Neuron (in vitro differentiated cells): ENCODE results near the gene CALCR.
"Not testable (repeated sequence)": the region's sequence is repeated elsewhere in the genome, so short reads cannot be mapped to it uniquely, and the experiment has no call there.

Experiments used
- H2AFZ ChIP-seq: one replicate; pipeline ENCODE4 v1.6.1; 2013; ENCODE audit warnings: low read depth, mild to moderate bottlenecking, inconsistent platforms, low read length, moderate library complexity
- H3K27me3 ChIP-seq: one replicate; pipeline ENCODE4 v1.6.1; 2013; ENCODE audit warnings: low read length; ENCODE audit not compliant: insufficient read depth
- H3K36me3 ChIP-seq: one replicate; pipeline ENCODE4 v1.6.1; 2013; ENCODE audit warnings: low read length; ENCODE audit not compliant: insufficient read depth
- H3K4me1 ChIP-seq: one replicate; pipeline ENCODE4 v1.6.1; 2013; ENCODE audit warnings: low read length; ENCODE audit not compliant: insufficient read depth
- H3K4me3 ChIP-seq: 2 replicates; pipeline ENCODE4 v1.5.1; 2013; ENCODE audit warnings: mild to moderate bottlenecking, low read length, moderate library complexity
- H3K9me3 ChIP-seq: one replicate; pipeline ENCODE4 v1.6.1; 2013; ENCODE audit warnings: low read length

The CALCR gene

DNA sequence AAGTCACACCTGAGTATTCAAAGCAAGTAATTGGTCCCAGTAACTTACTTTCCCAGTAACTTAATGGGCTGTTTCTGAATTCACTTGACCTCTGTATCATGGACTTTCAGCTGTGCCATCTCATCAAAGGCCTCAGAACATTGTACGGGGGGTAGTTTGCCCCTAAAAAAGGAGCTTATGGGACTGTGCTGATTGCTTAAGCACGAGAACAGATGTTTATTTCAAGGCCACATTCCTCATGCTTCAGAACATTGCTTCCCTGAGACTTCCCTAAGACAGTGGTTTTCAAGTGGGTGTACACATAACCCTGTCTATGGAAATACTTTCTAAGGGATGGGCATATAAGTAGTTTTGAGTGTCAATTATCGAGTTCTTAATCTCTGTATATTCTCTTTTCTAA, 26.8 kb downstream of the CALCR start:
- no peaks in the 10 kb centered on the region for H3K36me3 ChIP-seq
- no peak overlapping the region for H2AFZ ChIP-seq
- no peaks in the 10 kb centered on the region for H3K9me3 ChIP-seq
- H3K4me1 ChIP-seq: no peaks in the 10 kb centered on the region
- no peaks in the 10 kb centered on the region for H3K27me3 ChIP-seq
- H3K4me3 ChIP-seq: no peak overlapping the region

GRCh38 chr7:93544691-93545090, 29.8 kb downstream of the CALCR start:
- Histone ChIP-seq H3K4me1 (no peaks in the 10 kb centered on the region), H3K4me3 (no peak overlapping the region), H3K9me3 (no peaks in the 10 kb centered on the region), H2AFZ (no peak overlapping the region), H3K36me3 (no peaks in the 10 kb centered on the region), H3K27me3 (no peaks in the 10 kb centered on the region)

DNA sequence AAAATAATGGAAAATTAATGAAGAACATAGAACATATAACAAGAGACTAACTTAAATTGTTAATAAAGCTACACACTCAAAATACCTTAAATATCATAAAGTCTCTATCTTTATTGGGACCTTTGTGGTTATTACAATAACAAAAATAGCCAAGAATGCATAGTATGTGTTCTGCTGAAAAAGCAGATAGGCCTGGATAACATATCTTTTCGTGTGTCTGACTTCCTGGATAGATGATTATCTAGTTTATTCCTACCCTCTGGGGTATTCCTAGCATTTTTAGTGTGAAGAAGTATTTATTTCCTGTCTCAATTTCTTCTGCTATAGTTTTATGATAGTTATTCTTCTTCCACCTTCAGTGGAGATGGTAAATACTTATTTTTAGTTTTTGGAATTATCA, 36.5 kb downstream of the CALCR start:
- Histone ChIP-seq H3K9me3 (no peaks in the 10 kb centered on the region), H3K4me3 (no peak overlapping the region), H3K27me3 (no peaks in the 10 kb centered on the region), H3K36me3 (no peaks in the 10 kb centered on the region), H3K4me1 (no peaks in the 10 kb centered on the region), H2AFZ (no peak overlapping the region)

GRCh38 chr7:93535616-93536015, 38.9 kb downstream of the CALCR start:
- H3K4me3 ChIP-seq: no peak overlapping the region
- no peaks in the 10 kb centered on the region for H3K9me3 ChIP-seq
- peaks cover 3% of the 10 kb centered on the region for H3K4me1 ChIP-seq
- no peaks in the 10 kb centered on the region for H3K36me3 ChIP-seq
- no peak overlapping the region for H2AFZ ChIP-seq
- H3K27me3 ChIP-seq: no peaks in the 10 kb centered on the region

- Histone ChIP-seq H3K36me3 (no peaks in the 10 kb centered on the region), H3K4me3 (no peak overlapping the region), H2AFZ (no peak overlapping the region), H3K9me3 (no peaks in the 10 kb centered on the region), H3K27me3 (peaks cover 2% of the 10 kb centered on the region), H3K4me1 (peaks cover 3% of the 10 kb centered on the region)
Observed at GRCh38 chr7:93530701-93531100, 43.8 kb downstream of the CALCR start.

DNA sequence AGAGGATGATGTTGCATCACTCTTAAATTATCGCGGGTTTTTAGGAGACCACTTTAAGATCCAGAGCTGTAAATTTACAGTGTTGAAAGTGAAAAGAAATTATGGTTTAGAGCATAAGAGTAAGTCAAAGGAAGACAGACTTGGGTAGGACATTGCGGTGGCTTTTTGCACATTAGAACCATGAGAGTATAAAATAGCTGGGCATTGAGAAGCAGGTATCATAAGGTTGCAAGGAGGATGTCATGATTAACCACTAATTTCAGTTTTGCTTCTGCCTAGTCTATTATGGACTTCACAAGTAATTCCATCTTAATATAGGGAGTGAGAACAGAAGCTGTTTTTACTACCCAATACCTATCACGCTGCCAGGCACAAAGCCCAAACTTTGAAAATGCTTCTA, 57.7 kb downstream of the CALCR start:
- Histone ChIP-seq H3K36me3 (no peaks in the 10 kb centered on the region), H3K9me3 (no peaks in the 10 kb centered on the region), H3K4me3 (no peak overlapping the region), H3K4me1 (no peaks in the 10 kb centered on the region), H3K27me3 (no peaks in the 10 kb centered on the region), H2AFZ (no peak overlapping the region)

DNA sequence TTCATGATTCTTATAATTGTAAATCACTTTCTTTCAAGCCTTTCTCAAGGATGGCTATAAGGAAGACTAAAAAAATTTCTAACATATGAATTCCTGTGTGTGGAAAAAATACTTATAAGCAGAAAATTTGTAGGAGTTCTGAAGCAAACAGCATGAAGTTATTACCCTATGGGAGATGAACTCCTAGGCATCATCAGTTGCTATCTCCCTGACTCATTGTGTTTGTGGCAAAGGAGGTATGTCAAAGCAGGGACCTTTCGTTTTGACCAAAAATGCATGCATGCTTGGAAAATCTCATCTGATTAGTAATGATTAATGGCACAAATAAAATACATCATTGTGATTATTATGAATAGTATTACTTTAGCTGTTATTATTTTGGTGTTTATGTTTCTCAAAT, 59.4 kb downstream of the CALCR start:
- Histone ChIP-seq H3K9me3 (no peaks in the 10 kb centered on the region), H3K4me1 (no peaks in the 10 kb centered on the region), H3K36me3 (no peaks in the 10 kb centered on the region), H3K4me3 (no peak overlapping the region), H2AFZ (no peak overlapping the region), H3K27me3 (no peaks in the 10 kb centered on the region)

GRCh38 chr7:93509303-93509702, 65.2 kb downstream of the CALCR start:
- Histone ChIP-seq H3K9me3 (no peaks in the 10 kb centered on the region), H3K4me3 (no peak overlapping the region), H3K36me3 (no peaks in the 10 kb centered on the region), H3K4me1 (no peaks in the 10 kb centered on the region), H2AFZ (no peak overlapping the region), H3K27me3 (no peaks in the 10 kb centered on the region)

DNA sequence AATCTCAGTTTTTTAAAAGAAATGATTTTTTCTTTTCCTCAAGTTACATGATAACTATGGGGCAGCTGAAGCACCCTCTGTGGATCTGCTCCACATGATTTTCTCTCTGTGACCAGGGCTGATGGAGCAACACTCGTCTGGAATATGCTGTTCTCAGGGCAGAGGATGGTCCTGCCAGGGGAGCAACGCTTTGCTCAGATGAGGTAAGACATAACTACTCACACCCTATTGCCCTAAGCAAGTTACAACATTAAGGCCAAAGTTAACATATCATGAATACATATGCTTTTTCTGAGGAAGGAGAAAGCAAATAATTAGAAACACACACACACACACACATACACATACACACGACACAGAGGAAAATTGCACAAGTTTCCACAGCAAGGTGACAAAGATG, 71.4 kb downstream of the CALCR start:
- H2AFZ ChIP-seq: no peak overlapping the region
- H3K27me3 ChIP-seq: no peaks in the 10 kb centered on the region
- H3K36me3 ChIP-seq: no peaks in the 10 kb centered on the region
- H3K9me3 ChIP-seq: no peaks in the 10 kb centered on the region
- H3K4me3 ChIP-seq: no peak overlapping the region
- H3K4me1 ChIP-seq: no peaks in the 10 kb centered on the region

GRCh38 chr7:93491860-93492259, 82.7 kb downstream of the CALCR start:
- not testable (repeated sequence) for H3K4me3 ChIP-seq, H3K36me3 ChIP-seq, H3K4me1 ChIP-seq, H3K27me3 ChIP-seq, H2AFZ ChIP-seq, H3K9me3 ChIP-seq

GRCh38 chr7:93476491-93477344, 97.8 kb downstream of the CALCR start:
- Histone ChIP-seq H2AFZ (peak overlapping the region; percentile 57), H3K36me3 (no peaks in the 10 kb centered on the region), H3K27me3 (no peaks in the 10 kb centered on the region), H3K9me3 (no peaks in the 10 kb centered on the region), H3K4me1 (peaks cover 30% of the 10 kb centered on the region), H3K4me3 (no peak overlapping the region)

- Histone ChIP-seq H2AFZ (no peak overlapping the region), H3K4me3 (no peak overlapping the region), H3K27me3 (no peaks in the 10 kb centered on the region), H3K9me3 (no peaks in the 10 kb centered on the region), H3K4me1 (peaks cover 30% of the 10 kb centered on the region), H3K36me3 (no peaks in the 10 kb centered on the region)
Observed at GRCh38 chr7:93475811-93476210, 98.7 kb downstream of the CALCR start.

- Histone ChIP-seq H3K4me3 (no peak overlapping the region), H3K4me1 (peaks cover 24% of the 10 kb centered on the region), H3K36me3 (no peaks in the 10 kb centered on the region), H3K27me3 (no peaks in the 10 kb centered on the region), H2AFZ (no peak overlapping the region), H3K9me3 (no peaks in the 10 kb centered on the region)
Observed at GRCh38 chr7:93471456-93471855, 103.1 kb downstream of the CALCR start.

DNA sequence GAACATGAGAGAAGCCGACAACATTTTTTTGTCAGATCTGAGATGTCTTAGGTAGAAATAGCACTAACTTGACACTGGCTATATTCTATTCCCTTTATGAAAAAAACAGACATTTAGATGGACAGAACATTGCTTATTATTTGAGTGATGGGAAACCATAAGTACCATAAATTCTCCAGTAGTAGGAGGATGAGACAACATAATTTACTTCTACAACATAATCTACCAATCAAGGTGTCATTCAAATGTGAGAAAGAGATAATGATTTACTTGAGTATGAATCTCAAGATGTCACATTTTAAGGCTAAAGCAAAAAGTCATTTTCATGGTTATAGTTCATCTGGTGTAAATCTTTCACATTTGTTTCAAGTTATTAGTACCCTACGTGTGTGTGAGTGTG, 110.8 kb downstream of the CALCR start:
- Histone ChIP-seq H3K4me3 (no peak overlapping the region), H3K4me1 (no peaks in the 10 kb centered on the region), H3K9me3 (no peaks in the 10 kb centered on the region), H3K27me3 (no peaks in the 10 kb centered on the region), H2AFZ (no peak overlapping the region), H3K36me3 (no peaks in the 10 kb centered on the region)
